GM12878 (cell line): ENCODE results near the gene GOPC. TPM values are rescaled to one million over a fixed set of nuclear protein-coding genes. Genes with fewer than 3 reads are reported as not detected.

Source experiments
- ATAC-seq: fragments of 200-7000 bp; cut with Tn5 transposase; 3 replicates; pipeline ENCODE4 v1.9.1; 2020; ENCODE audit warnings: mild to moderate bottlenecking, moderate library complexity
- BruUV-seq: library from RNA; stranded (reverse); fragments of 400-500 nt; replicated peaks from 2 replicates; lab custom pipeline; 2021; lab: Mats Ljungman, UMichigan
- CTCF ChIA-PET: fragments of 300-600 bp; sonication (Branson Sonifier 250); formaldehyde crosslinking; extraction: SDS; loops from one replicate; lab custom pipeline; 2021; ENCODE audit warnings: inconsistent platforms; lab: Yijun Ruan, JAX
- POLR2A ChIA-PET: fragments of 350-600 bp; formaldehyde crosslinking; extraction: SDS; loops from one replicate; lab custom pipeline; 2021; ENCODE audit warnings: inconsistent platforms; lab: Charles Lee
- RAD21 ChIA-PET: fragments of 300-600 bp; sonication (Branson Sonifier 250); formaldehyde crosslinking; loops from one replicate; lab custom pipeline; 2023; ENCODE audit warnings: antibody characterized with exemption; ENCODE audit not compliant: unreplicated experiment; lab: Charles Lee
- SMC1A ChIA-PET: fragments of 300-600 bp; sonication (Branson Sonifier 250); formaldehyde crosslinking; loops from one replicate; lab custom pipeline; 2023; ENCODE audit not compliant: unreplicated experiment, uncharacterized antibody; lab: Charles Lee
- DNase-seq: peaks from one replicate; pipeline ENCODE4 v3.0.0-alpha.2; 2011; ENCODE audit warnings: low read depth, low spot score
- FAIRE-seq: peaks from 3 replicates; lab custom pipeline; 2011; peaks lifted over from hg19 to GRCh38; lab: Jason Lieb, UNC
- H2AFZ ChIP-seq: 2 replicates; pipeline ENCODE4 v1.6.0; 2011; ENCODE audit warnings: low read depth, low read length, control low read depth; ENCODE audit not compliant: control insufficient read depth
- H3K27ac ChIP-seq: 2 replicates; pipeline ENCODE4 v1.5.1; 2011; ENCODE audit warnings: control low read depth; ENCODE audit not compliant: control insufficient read depth, insufficient read depth
- H3K27me3 ChIP-seq, 2 experiments: replicated peaks in 1 of 2; 2 replicates each; pipeline versions ENCODE4 v1.6.0 to v1.6.1; 2011; ENCODE audit warnings: low read length in 1 of 2; ENCODE audit not compliant: control insufficient read depth in 2 of 2, insufficient read depth in 2 of 2
- H3K36me3 ChIP-seq, 2 experiments: 2 replicates each; pipeline ENCODE4 v1.5.1; 2011; ENCODE audit warnings: low read length in 1 of 2; ENCODE audit not compliant: control insufficient read depth in 2 of 2, insufficient read depth in 2 of 2
- H3K4me1 ChIP-seq: 2 replicates; pipeline ENCODE4 v1.6.1; 2011; ENCODE audit warnings: mild to moderate bottlenecking, low read length, moderate library complexity, mixed read lengths; ENCODE audit not compliant: control insufficient read depth, insufficient read depth
- H3K4me2 ChIP-seq: 2 replicates; pipeline ENCODE4 v1.6.0; 2011; ENCODE audit warnings: control low read depth; ENCODE audit not compliant: control insufficient read depth, insufficient read depth
- H3K4me3 ChIP-seq: fragments of 200-600 bp; sonication (generic); 2 replicates; pipeline ENCODE4 v1.5.1; 2016
- H3K79me2 ChIP-seq: 2 replicates; pipeline ENCODE4 v1.6.0; 2011; ENCODE audit warnings: low read length; ENCODE audit not compliant: control insufficient read depth, insufficient read depth
- H3K9ac ChIP-seq: 2 replicates; pipeline ENCODE4 v1.8.0; 2011; ENCODE audit warnings: low read length, control low read depth, mixed read lengths; ENCODE audit not compliant: control insufficient read depth, insufficient read depth
- H3K9me3 ChIP-seq: replicated peaks from 3 replicates; pipeline ENCODE4 v1.5.1; 2011; ENCODE audit warnings: mild to moderate bottlenecking, low read length; ENCODE audit not compliant: control insufficient read depth, insufficient read depth
- H4K20me1 ChIP-seq: 2 replicates; pipeline ENCODE4 v1.6.0; 2011; ENCODE audit not compliant: control insufficient read depth, insufficient read depth
- BACH1 ChIP-seq: fragments of 450-650 bp; IDR thresholded peaks from 2 replicates; pipeline ENCODE4 v1.6.1; 2017; ENCODE audit warnings: mild to moderate bottlenecking, borderline replicate concordance
- IKZF1 ChIP-seq: fragments of 450-650 bp; conservative IDR thresholded peaks from 2 replicates; pipeline ENCODE4 v1.6.1; 2017; ENCODE audit warnings: antibody characterized with exemption, mild to moderate bottlenecking
- IKZF2 ChIP-seq, 2 experiments: fragments of 450-650 bp; IDR thresholded peaks; 2 replicates each; pipeline ENCODE4 v1.6.1; 2017; ENCODE audit warnings: mild to moderate bottlenecking in 2 of 2, moderate library complexity in 2 of 2
- IRF4 ChIP-seq: IDR thresholded peaks from 2 replicates; pipeline ENCODE4 v1.6.1; 2011; ENCODE audit warnings: low read depth, low read length
- LARP7 ChIP-seq: fragments of 450-650 bp; IDR thresholded peaks from 2 replicates; pipeline ENCODE4 v1.6.1; 2017; ENCODE audit warnings: mild to moderate bottlenecking
- NBN ChIP-seq: fragments of 450-650 bp; IDR thresholded peaks from 2 replicates; pipeline ENCODE4 v1.6.1; 2016
- PRDM15 ChIP-seq: fragments of 450-650 bp; formaldehyde crosslinking; IDR thresholded peaks from 2 replicates; pipeline ENCODE4 v1.4.0; 2020; ENCODE audit warnings: mild to moderate bottlenecking, moderate library complexity
- SIN3A ChIP-seq: IDR thresholded peaks from 2 replicates; pipeline ENCODE4 v1.6.1; 2012; ENCODE audit warnings: low read depth, low read length, improper control_type of control experiment
- TARDBP ChIP-seq: IDR thresholded peaks from 2 replicates; pipeline ENCODE4 v1.6.1; 2016; ENCODE audit warnings: borderline replicate concordance
- WRNIP1 ChIP-seq: IDR thresholded peaks from 2 replicates; pipeline ENCODE4 v1.6.1; 2011; ENCODE audit warnings: low read depth, low read length, improper control_type of control experiment, borderline replicate concordance
- WGBS: methylation state at CpG from one replicate; pipeline ENCODE4 v1.1.6; 2016; ENCODE audit warnings: low lambda C conversion rate; ENCODE audit not compliant: insufficient replicate concordance, insufficient coverage; ENCODE audit errors: missing lambda C conversion rate; 5-methylcytosine and 5-hydroxymethylcytosine counted together
- in situ Hi-C: fragments of 300-500 bp; cut with MboI; formaldehyde crosslinking; loops from 9 replicates; pipeline ENCODE4 v1.14.3; 2018; ENCODE audit warnings: mixed read lengths
- intact Hi-C: fragments of 100-400 bp; cut with micrococcal nuclease; formaldehyde crosslinking; loops from one replicate; pipeline ENCODE4 v1.14.2; 2022; ENCODE audit not compliant: unreplicated experiment
- polyA plus RNA-seq, 11 experiments: library from polyadenylated mRNA; depleted of rRNA in 4 of 11; unstranded in 6 of 11; stranded (reverse) in 5 of 11; fragments of >200 nt; fragmentation: Nextera tagmentation in 4 of 11; fragmentation: Illumina TruSeq in 1 of 11; extraction: Ambion mirVana in 4 of 11; extraction: Trizol in 1 of 11; gene quantifications; 1 replicate in 1 of 11; 2 replicates in 10 of 11; pipeline versions ENCODE4 v1.2.1 to v1.2.3, GENCODE V29; 2011 to 2016; ENCODE audit warnings: inconsistent platforms in 2 of 11, missing spikeins in 2 of 11, low read depth in 1 of 11
- total RNA-seq, 4 experiments: library from RNA; depleted of rRNA in 3 of 4; stranded (reverse); fragments of >200 nt in 3 of 4; fragmentation: Illumina TruSeq in 1 of 4; extraction: Trizol in 1 of 4; gene quantifications; 2 replicates each; pipeline versions ENCODE4 v1.2.1 to v1.2.3, GENCODE V29; 2013 to 2021
- TF ChIP-seq, protein P1 (sequence below): fragments of 450-650 bp; IDR thresholded peaks from 2 replicates; pipeline ENCODE4 v1.6.1; 2017; ENCODE audit warnings: borderline replicate concordance
- TF ChIP-seq, protein P2 (sequence below): IDR thresholded peaks from 2 replicates; pipeline ENCODE4 v1.6.1; 2011; ENCODE audit warnings: low read depth, mild to moderate bottlenecking, low read length, moderate library complexity, borderline replicate concordance; ENCODE audit errors: extremely low read depth

The GOPC gene
- total and polyA plus RNA-seq, 10 of the 15 experiments (the other 5 are each of a cell fraction or from before 2014, with no cell fraction given), result 5.8 to 28.5 (median 18.0) TPM

GRCh38 chr6:117591405-117591804, 10.9 kb downstream of the GOPC start:
- TF ChIP-seq BACH1, result no peak
- TF ChIP-seq PRDM15, result no peak
- TF ChIP-seq, protein P1, sequence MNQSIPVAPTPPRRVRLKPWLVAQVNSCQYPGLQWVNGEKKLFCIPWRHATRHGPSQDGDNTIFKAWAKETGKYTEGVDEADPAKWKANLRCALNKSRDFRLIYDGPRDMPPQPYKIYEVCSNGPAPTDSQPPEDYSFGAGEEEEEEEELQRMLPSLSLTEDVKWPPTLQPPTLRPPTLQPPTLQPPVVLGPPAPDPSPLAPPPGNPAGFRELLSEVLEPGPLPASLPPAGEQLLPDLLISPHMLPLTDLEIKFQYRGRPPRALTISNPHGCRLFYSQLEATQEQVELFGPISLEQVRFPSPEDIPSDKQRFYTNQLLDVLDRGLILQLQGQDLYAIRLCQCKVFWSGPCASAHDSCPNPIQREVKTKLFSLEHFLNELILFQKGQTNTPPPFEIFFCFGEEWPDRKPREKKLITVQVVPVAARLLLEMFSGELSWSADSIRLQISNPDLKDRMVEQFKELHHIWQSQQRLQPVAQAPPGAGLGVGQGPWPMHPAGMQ, result no peak
- no peak for TF ChIP-seq NBN
- TF ChIP-seq IKZF2 (IDR thresholded peaks at IDR 0.05), result no peak
- no peak for TF ChIP-seq LARP7
- TF ChIP-seq IRF4, result no peak
- TF ChIP-seq, protein P2, sequence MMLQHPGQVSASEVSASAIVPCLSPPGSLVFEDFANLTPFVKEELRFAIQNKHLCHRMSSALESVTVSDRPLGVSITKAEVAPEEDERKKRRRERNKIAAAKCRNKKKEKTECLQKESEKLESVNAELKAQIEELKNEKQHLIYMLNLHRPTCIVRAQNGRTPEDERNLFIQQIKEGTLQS, result no peak
- TF ChIP-seq TARDBP, result no peak
- TF ChIP-seq SIN3A, result no peak
- TF ChIP-seq IKZF1, result no peak
- TF ChIP-seq WRNIP1, result no peak
- FAIRE-seq, result no peak
- H3K27me3 ChIP-seq, result no peaks in the 10 kb centered on the region

More at GRCh38 chr6:117591405-117591804, 10.9 kb downstream of the GOPC start:
- intact Hi-C loops, result no loop called here
- BruUV-seq, result no TSS peak
- ChIA-PET SMC1A (interaction anchor here (1.2 kb wide), 1 partner anchor 59 kb away, joined by 4 read pairs; no protein-coding TSS in a partner anchor), POLR2A (no interaction called here), RAD21 (no interaction called here), CTCF (no interaction called here)
- ATAC-seq (no peak), DNase-seq (no peak)
- in situ Hi-C loops, result no loop called here
- no peak overlapping the region for H2AFZ ChIP-seq
- no peaks in the 10 kb centered on the region for H3K4me1 ChIP-seq
- peaks cover 7% of the 10 kb centered on the region for H3K79me2 ChIP-seq
- no peaks in the 10 kb centered on the region; the same call in 2 of the 3 replicates for H3K9me3 ChIP-seq
- no peak overlapping the region for H3K4me2 ChIP-seq
- H3K4me3 ChIP-seq, result no peak overlapping the region
- H3K36me3 ChIP-seq, result 0 out of 4 replicates have a peak, but pooled peaks cover 0 to 3% of the 10 kb centered on the region in 2 experiments
- no peaks in the 10 kb centered on the region for H4K20me1 ChIP-seq
- WGBS, result 83% methylated on average over 3 of the region's 3 CpGs
- H3K27ac ChIP-seq, result no peak overlapping the region
- H3K9ac ChIP-seq, result no peak overlapping the region
